HG02642 (cell line): ENCODE measurements around the gene ZNRD2.

Experiments used
- ATAC-seq: cut with Tn5 transposase; IDR thresholded peaks from one replicate; pipeline ENCODE4 v1.9.1; 2021; ENCODE audit warnings: mild to moderate bottlenecking; ENCODE audit not compliant: unreplicated experiment, poor library complexity

The ZNRD2 gene

DNA sequence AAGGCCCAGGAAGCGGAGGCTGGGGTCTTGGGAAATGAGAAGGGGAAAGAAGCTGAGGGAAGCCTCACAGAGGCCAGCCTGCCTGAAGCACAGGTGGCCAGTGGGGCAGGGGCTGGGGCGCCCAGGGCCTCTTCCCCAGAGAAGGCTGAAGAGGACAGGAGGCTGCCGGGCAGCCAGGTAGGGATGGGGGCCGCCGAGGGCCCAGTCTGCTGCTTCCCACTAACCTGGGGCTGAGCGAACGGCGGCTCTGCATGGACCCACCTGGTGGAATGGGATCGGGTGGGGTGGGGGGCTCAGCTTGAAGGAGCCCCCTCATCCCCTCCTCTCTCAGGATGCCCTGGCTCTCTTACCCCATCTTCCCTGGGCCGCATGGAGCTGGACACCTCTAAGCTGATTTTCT lies 13.3 kb downstream of the ZNRD2 start:
- no peak for ATAC-seq

DNA sequence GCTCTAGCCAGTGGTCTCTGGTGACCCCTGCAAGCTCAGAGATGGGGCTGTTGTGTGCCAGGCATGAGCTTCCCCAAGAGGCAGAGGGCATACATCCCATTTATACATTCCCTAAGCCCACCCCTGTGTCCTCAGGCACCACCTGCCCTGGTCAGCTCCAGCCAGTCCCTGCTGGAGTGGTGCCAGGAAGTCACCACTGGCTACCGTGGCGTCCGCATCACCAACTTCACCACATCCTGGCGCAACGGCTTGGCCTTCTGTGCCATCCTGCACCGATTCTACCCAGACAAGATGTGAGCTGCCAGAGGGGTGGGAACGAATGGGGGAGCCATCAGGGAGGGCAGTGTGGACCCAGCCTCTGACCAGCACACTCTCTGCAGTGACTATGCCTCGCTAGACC lies 13.8 kb downstream of the ZNRD2 start:
- ATAC-seq = no peak

DNA sequence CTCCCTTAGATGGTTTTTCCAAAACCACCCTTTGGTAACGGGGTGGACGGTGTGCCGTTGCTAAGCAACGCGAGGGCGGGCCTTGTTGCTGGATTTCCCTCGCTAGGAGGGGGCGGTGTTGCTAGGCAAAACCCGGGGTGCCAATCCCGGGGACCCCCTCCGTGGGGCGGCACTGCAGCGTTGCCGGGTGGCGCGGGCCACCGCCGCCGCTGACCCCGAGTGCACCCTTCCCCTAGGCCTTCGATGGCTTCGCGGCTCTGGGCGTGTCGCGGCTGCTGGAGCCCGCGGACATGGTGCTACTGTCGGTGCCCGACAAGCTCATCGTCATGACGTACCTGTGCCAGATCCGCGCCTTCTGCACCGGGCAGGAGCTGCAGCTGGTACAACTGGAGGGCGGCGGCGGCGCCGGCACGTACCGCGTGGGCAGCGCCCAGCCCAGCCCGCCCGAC lies 14.5 kb downstream of the ZNRD2 start:
- ATAC-seq = no peak

DNA sequence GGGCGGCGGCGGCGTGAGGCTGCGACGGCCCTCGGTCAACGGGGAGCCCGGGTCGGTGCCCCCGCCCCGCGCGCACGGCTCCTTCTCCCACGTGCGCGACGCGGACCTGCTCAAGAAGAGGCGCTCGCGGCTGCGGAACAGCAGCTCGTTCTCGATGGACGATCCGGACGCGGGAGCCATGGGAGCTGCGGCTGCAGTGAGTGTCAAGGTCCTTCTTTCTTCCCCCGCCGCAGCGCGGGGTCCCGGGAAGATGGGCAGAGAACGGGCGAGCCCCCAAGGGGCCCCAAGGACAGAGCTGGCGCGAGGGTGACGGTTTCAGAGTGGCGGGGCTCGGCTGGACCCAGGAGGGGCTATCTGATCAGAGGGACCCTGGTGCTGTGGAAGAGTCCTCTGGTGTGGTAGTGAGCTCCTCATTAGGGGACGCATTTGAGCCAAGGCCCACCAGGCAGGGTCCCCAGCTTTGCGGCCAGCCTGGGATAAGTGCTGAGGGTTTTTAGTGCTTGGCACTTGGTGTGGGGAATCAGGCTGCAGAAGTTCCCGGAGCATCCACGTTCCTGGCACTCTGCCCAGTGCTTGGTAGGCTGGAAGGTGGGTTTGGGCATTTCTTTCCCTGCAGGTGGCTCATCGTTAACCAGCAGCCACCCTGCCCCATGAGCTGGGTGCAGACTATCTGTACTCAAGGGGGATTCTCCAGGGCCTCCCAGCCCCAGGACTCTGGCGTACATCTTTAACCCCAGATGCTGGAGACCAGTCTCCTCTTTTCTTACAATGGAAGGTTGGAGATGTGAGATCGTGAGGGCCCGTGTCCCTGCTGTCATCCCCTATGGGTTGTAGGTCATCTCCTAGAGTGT lies 15.3 kb downstream of the ZNRD2 start:
- no peak for ATAC-seq

DNA sequence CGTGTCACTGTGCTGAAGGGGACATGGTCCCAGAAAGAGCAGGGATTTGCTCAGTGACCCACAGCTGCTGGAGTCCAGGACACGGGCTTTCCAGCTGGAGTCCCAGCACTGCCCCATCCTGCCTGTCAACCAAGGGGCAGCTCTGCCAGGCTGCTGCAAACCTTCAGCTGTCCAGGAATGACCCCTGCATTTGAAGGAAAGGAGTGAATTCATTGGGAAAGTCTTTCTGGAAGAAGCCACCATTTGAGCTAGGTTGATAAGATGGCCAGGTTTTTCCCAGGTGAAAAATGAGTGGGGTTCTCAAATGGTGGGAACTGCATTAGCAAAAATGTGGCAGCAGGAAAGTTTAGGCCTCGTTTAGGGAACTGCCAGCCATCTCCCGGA lies 16.0 kb downstream of the ZNRD2 start:
- ATAC-seq = no peak

DNA sequence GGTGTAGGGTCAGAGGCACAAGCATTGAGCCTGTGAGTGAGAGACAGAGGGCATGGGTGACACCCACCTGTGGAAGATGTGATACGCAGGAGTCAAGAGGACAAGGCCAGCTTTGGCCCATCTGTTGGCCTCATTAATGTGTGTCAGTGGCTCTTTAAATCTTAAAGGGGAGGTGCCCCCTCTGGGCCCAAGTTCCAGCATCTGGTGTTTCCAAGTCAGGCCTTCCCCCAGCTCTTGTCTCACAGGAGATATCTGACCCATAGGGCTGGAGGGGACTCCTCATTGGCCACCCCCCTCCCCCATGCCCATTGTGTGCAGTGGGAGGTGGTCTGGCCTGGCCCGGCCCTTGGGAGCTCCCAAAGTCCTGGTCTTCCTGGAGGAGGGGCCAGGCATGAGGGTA lies 16.4 kb downstream of the ZNRD2 start:
- no peak for ATAC-seq

DNA sequence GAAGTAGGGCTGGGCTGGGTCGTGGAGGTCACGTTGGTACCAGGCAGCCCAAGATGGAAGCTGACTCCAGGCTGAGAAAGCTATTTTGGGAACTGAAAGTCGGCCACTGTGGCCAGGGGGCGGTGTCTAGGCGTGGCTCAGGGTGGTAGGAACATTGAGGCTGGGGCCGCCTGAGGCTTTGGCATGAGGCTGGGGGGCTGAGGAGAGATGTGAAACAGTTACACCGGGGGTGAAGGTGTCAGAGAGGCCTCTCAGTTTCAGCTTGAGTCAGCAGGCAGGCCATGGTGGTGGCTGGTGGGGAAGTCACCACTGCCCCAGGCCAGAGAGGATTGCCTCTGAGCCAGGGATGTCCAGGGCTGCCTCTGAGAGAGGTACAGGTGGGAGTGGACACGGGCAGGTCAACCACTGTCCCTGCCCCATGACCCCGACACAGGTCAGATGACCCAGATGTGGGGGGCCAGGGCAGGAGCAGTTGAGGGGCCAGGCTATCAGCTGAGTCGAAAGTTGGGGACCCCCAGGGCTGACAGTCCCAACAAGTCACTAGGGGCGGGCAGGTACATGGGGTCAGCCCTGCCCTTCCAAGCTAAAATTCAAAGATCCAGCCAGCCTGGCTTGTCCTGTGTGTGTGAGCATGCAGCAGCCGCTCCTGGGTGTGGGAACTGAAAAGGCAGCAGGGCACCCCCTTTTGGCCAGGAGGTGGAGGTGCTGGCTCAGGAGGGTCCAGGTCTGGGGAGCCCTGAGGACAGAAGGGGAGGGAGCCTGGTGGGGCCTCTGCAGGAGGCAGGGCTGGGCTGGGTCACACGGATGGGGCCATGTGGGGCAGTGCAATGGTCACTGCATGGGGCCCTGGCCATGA lies 18.1 kb downstream of the ZNRD2 start:
- peak; percentile 78 for ATAC-seq

DNA sequence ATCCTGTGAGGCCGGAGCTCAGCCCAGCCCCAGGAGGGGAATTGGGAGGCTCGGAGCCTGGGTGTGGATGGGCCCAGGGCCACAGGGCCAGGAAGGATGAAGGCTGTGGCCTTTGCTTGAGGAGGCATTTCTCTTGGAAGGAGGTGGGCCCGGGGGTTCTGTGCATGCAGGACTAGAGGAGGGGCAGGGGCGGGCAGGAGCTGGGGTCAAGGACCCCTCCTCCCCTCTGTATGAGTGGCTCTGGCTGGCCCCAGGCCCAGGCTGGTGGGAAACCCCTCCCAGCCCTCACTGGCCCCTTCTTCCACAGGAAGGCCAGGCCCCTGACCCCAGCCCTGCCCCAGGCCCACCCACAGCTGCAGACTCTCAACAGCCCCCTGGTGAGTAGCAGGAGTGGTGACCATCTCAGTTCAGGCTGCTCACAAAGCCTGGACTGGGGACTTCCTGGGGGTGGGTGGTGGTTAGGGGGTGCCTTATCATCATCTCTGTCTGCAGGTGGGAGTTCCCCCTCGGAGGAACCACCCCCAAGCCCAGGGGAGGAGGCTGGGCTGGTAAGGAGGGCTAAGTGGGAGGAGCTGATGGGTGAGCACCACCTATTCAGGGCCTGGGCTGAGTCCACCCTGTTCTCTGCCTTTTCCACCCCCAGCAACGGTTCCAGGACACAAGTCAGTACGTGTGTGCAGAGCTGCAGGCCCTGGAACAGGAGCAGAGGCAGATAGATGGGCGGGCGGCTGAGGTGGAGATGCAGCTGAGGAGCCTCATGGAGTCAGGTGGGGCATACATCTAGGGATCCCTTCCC lies 19.4 kb downstream of the ZNRD2 start:
- no peak for ATAC-seq

DNA sequence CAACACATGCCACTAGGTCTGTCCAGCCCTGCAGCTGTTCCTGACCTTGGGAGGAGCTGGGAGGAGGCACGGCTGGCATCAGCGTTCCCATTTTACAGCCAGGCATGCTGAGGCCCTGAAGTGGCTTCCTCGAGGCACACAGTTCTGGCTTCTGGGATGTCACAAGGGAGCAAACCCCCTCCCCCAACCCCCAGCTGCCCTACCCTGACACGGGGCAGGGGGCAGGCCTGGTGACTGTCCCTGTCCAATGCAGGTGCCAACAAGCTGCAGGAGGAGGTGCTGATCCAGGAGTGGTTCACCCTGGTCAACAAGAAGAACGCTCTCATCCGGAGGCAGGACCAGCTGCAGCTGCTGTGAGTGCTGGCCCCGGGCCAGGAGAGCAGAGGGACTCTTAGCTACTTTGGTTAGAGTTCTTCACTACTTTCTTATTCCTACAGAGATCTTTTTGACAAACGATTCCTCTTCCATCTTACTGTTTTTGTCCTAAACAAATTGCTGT lies 20.0 kb downstream of the ZNRD2 start:
- no peak for ATAC-seq

DNA sequence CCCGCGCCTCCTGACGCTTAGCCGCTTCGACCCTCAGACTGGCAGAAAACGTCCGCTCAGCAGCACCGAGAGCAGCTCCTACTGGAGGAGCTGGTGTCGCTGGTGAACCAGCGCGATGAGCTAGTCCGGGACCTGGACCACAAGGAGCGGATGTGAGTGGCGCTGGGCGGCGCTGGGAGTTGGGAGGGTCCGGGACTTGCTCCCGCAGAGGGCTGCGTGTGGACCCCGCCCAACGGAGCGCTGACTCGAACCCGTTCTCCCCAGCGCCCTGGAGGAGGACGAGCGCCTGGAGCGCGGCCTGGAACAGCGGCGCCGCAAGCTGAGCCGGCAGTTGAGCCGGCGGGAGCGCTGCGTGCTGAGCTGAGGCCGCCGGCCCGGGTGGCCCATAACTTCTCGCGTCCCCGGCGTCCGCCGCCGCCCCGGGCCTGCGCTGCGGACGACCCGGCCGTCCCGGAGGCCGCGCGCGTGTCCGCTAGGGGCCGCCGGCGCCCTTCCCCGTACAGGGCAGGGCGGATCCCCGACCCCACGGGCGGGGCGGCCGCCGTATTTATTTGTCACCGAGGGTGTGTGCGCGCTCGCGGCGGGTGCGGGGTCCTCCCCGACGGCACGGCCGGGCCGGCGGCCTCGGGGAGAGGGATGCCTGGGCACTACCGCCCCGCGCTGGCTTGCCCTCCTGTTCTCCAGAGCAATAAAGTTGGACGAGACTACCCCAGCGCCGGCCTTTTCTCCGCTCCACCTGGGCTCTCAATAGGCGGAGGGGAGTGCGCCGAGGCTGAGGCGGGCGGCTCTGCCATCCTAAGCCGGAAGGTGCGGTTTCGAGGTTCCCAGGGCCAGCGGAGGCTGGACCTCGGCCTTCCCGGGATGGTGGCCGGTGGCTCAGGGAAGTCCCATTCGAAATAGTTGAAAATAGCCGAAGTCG lies 21.9 kb downstream of the ZNRD2 start:
- ATAC-seq = no peak

DNA sequence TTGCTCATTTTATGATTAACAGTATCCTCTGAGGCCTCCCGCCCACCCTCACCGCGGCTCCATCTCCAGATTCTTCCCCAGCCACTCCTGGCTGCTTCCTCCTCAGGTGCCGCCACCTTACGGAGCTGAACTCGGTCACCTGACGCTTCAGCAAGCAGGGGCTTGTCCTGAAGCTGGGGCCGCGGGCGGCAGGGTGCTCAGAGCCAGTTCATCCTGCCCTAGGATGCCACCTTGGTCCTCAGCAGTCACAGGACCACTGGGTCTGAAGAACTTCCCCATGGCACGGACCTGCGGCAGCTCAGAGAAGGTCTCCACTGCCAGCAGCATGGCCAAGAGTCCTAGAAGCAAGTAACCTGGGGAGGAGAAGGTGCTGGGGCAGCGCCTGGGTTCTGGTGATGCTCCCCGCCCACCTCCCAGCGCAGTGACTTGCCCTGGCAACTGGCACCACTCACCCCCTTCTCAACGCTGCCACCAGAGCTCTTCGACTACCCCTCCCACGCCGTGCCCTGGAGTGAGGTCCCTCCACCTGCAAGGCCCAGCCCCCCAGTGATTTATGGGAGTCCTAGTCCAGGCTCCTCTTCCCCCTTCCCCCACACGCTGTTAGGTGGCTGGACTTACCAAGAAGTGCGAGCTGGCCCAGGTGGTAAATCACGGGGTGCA lies 22.7 kb downstream of the ZNRD2 start:
- ATAC-seq = no peak

DNA sequence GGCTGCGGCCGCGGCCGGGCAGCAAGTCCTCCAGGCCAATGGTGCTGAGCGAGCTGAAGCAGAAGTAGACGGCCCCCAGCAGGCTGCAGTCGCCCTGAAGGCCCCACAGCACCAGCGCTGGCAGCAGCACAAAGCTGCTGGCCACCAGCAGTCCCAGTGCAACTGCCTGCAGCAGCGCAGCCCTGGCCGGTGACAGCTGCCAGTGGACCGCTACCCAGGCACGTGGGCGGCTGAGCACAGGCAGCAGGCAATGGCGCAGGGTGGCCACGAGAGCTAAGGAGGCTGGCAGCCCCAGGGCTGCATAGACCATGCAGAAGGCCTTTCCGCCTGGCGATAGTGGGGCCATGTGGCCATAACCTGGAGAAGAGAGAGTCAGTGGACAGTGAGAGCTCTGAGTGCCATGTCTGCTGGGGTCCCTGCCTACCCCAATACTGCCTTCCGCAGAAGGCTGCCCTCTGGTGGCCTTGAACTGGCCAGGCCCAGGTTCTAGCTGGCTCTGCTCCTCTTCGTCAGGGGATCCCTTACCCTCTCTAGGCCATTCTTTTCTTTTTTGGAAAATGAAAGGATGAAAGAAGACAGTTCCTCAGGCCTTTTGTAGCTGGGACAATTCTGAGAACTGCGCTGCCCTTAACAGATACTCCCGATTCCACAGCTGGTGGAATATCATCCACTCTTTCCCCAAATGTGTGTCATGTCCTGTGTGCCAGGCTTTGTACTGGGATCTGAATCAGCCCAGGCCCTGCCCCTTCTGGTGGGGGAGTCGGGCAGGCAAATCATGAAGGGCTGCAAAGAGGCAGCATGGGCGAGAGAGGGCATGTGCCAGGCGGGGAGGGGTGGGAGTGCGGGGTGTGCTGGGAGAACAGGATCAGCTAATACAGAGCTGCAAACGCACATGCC lies 23.5 kb downstream of the ZNRD2 start:
- no peak for ATAC-seq

DNA sequence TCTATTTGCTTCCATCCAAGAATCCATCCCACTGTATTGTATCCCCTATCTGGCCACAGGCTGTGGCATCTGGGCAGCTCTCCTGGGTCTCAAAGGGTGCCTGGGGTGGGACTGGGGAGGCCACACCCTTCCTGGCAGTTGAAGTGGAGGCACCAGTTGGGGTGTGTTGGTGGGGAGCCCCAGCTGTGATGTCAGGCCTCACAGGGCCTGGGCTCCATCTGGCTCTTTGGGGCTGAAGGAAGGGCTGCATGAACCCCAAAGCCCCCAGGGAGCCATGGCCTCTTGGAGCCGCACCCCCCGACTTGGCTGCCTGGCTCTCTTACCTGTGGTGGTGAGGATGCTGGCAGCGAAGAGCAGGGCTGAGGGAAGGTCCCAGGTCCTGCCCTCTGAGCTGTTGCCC lies 24.9 kb downstream of the ZNRD2 start:
- ATAC-seq = no peak

DNA sequence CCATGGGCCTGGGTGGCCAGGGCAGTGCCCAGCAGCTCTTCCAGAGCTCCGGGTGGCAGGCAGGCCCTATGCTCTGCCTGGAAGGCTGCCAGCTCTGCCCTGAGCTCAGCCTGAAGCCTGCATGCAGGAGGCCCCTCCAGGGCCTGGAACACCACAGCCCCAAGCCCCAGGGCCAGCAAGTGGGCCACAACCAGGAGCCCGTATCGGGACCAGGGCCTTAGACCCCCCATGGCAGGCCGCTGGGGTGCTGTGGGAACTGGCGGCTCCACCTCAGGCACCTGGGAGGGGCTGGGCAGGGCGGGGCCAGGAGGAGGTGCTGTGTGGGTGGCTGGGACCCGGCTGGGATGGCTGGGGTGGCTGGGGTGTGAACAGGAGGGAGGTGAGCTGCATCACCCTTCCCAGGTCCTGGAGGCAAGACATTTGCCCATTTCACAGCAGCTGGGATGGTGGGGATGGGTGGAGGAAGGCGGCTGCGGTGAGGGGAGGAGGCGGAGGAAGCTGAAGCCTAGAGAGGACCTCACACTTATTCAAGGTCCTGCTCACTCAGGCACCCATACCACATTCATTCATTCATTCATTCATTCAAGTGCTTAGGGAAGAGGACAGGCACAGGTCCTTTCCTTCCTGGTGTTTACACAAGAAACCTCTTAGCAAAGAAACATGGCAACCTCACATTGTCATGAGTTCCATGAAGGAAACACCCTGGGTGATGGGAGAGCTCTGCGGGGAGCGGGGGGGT lies 25.4 kb downstream of the ZNRD2 start, which contains the start of gene KCNK7:
KCNK7 (minus strand) TSS at position 258 of the 739 bp plus-strand sequence; CDS start at position 230, 28 bp downstream.
- ATAC-seq = no peak

DNA sequence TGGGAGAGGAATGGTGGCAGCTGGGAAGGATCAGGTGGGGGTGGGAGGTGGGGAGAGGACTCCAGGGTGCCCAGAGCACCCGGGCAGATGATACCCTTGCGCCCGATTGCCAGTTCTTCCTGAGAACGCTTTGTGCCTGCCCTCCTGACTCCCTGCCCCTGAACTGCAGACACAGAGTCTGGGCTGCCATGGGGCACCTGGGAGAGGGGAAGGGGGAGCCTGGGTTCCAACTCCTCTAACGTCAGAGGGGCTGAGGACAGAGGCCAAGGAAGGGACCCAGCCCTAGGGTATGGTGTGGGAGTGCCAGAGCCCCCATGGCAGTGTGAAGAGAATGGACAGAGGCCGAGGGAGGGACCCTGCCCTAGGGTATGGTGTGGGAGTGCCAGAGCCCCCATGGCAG lies 26.2 kb downstream of the ZNRD2 start:
- no peak for ATAC-seq

DNA sequence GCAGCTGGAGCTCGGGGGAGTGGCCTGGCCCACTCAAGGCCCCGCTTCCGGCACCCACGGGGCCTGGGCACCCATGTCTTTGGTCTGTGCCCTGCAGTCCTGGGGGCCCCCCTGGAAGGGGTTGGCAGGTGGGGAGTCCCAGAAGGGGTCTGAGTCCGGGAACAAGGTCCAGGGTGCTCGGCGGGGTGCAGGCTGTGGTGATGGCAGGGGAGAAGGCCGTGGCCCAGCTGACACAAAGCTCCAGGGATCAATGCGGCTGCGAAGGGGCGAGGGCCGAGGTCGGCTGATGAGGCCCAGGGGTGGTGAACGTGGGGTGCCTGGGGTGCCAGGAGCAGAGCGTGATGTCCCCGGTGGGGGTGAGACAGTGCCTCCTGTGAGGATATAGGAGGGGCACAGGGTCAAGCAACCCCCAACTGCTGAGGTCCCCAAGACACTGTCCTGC lies 28.0 kb downstream of the ZNRD2 start:
- no peak for ATAC-seq
